ENCODE data around the gene GLCE.
"Not testable (repeated sequence)": the region's sequence is repeated elsewhere in the genome, so short reads cannot be mapped to it uniquely, and the experiment has no call there.

GLCE gene

GRCh38 chr15:69161079-69161877 lies 843 bp downstream of the GLCE start:
- no peak for DNase-seq

- DNase-seq = no peak
Observed at GRCh38 chr15:69161878-69162213, 1.4 kb downstream of the GLCE start.

GRCh38 chr15:69163141-69163669 lies 2.8 kb downstream of the GLCE start:
- peak; percentile 74 for DNase-seq

- no peak for DNase-seq
Observed at GRCh38 chr15:69164807-69165636, 4.6 kb downstream of the GLCE start.

GRCh38 chr15:69165637-69166025 lies 5.2 kb downstream of the GLCE start:
- DNase-seq = no peak

GRCh38 chr15:69167218-69167846 lies 6.9 kb downstream of the GLCE start:
- peak; percentile 49 for DNase-seq

- DNase-seq = not testable (repeated sequence)
Observed at GRCh38 chr15:69168361-69168760, 7.9 kb downstream of the GLCE start.

GRCh38 chr15:69169540-69169939 lies 9.1 kb downstream of the GLCE start:
- DNase-seq = not testable (repeated sequence)

GRCh38 chr15:69170597-69170996 lies 10.2 kb downstream of the GLCE start:
- no peak for DNase-seq

GRCh38 chr15:69172847-69173246 lies 12.4 kb downstream of the GLCE start:
- peak; percentile 19 for DNase-seq

- no peak for DNase-seq
Observed at GRCh38 chr15:69175536-69175935, 15.1 kb downstream of the GLCE start.

GRCh38 chr15:69181424-69181823 lies 21.0 kb downstream of the GLCE start:
- DNase-seq = no peak

GRCh38 chr15:69185216-69185615 lies 24.8 kb downstream of the GLCE start:
- no peak for DNase-seq

- DNase-seq = no peak
Observed at GRCh38 chr15:69185706-69186105, 25.3 kb downstream of the GLCE start.

GRCh38 chr15:69189157-69189556 lies 28.7 kb downstream of the GLCE start:
- DNase-seq = no peak

- DNase-seq = no peak
Observed at GRCh38 chr15:69190091-69190490, 29.7 kb downstream of the GLCE start.

GRCh38 chr15:69190504-69190903 lies 30.1 kb downstream of the GLCE start:
- DNase-seq = no peak

- DNase-seq = no peak
Observed at GRCh38 chr15:69194025-69194827, 33.8 kb downstream of the GLCE start.

- DNase-seq = peak; percentile 15
Observed at GRCh38 chr15:69194854-69195253, 34.4 kb downstream of the GLCE start.

GRCh38 chr15:69200832-69201745 lies 40.7 kb downstream of the GLCE start:
- no peak for DNase-seq

GRCh38 chr15:69206079-69206478 lies 45.6 kb downstream of the GLCE start:
- no peak for DNase-seq

GRCh38 chr15:69209661-69210060 lies 49.2 kb downstream of the GLCE start:
- DNase-seq = no peak

Measured in hematopoietic multipotent progenitor cell treated with erythropoietin and hydrocortisone succinate and interleukin-3 and kit ligand, for 8 days (in vitro differentiated cells).